Bronchial epithelial cell (primary cell): Measurements from ENCODE around the gene CHST13. TPM values are rescaled to one million over a fixed set of nuclear protein-coding genes. Genes with fewer than 3 reads are reported as not detected.

Experiments used
- DNase-seq: peaks from one replicate; pipeline ENCODE4 v3.0.0-alpha.2; 2010; ENCODE audit warnings: low read depth
- FAIRE-seq: peaks from 2 replicates; lab custom pipeline; 2011; peaks lifted over from hg19 to GRCh38; lab: Jason Lieb, UNC
- H3K27me3 ChIP-seq: 2 replicates; pipeline ENCODE4 v1.5.1; 2011; ENCODE audit warnings: low read length; ENCODE audit not compliant: control insufficient read depth, insufficient read depth
- H3K36me3 ChIP-seq: 2 replicates; pipeline ENCODE4 v1.5.1; 2011; ENCODE audit warnings: low read length; ENCODE audit not compliant: control insufficient read depth, insufficient read depth
- H3K4me3 ChIP-seq: 2 replicates; pipeline ENCODE4 v1.5.1; 2011; ENCODE audit warnings: mild to moderate bottlenecking, low read depth, low read length, control low read depth
- CTCF ChIP-seq: IDR thresholded peaks from 2 replicates; pipeline ENCODE4 v1.5.1; 2011; ENCODE audit warnings: mild to moderate bottlenecking, moderate library complexity, low read length, control low read depth, inconsistent platforms; ENCODE audit not compliant: insufficient read depth, severe bottlenecking
- total RNA-seq: library from RNA; depleted of rRNA; stranded (reverse); fragments of >200 nt; gene quantifications from 2 replicates; pipeline ENCODE4 v1.2.1, GENCODE V29; 2014

Gene CHST13
- total RNA-seq, 1 donor from 2014 or later, result not detected

- DNase-seq (no peak), FAIRE-seq (peak; percentile 89)
- Histone ChIP-seq H3K36me3 (no peaks in the 10 kb centered on the region), H3K27me3 (no peaks in the 10 kb centered on the region), H3K4me3 (no peak overlapping the region)
- no peak for TF ChIP-seq CTCF
Observed at GRCh38 chr3:126502656-126503055, 21.3 kb upstream of the CHST13 start.

GRCh38 chr3:126503701-126504100 is 20.3 kb upstream of the CHST13 start:
- no peaks in the 10 kb centered on the region for H3K36me3 ChIP-seq
- DNase-seq, result no peak
- no peak for TF ChIP-seq CTCF
- no peak for FAIRE-seq
- H3K4me3 ChIP-seq, result no peak overlapping the region
- no peaks in the 10 kb centered on the region for H3K27me3 ChIP-seq

- Histone ChIP-seq H3K36me3 (no peaks in the 10 kb centered on the region), H3K4me3 (no peak overlapping the region), H3K27me3 (no peaks in the 10 kb centered on the region)
- FAIRE-seq (no peak), DNase-seq (no peak)
- no peak for TF ChIP-seq CTCF
Observed at GRCh38 chr3:126507886-126508285, 16.1 kb upstream of the CHST13 start.

- FAIRE-seq (no peak), DNase-seq (peak; percentile 22)
- TF ChIP-seq CTCF, result no peak
Observed at GRCh38 chr3:126508564-126508964, 15.4 kb upstream of the CHST13 start.

GRCh38 chr3:126509597-126510307 is 14.2 kb upstream of the CHST13 start:
- Histone ChIP-seq H3K27me3 (no peaks in the 10 kb centered on the region), H3K4me3 (no peak overlapping the region), H3K36me3 (no peaks in the 10 kb centered on the region)
- DNase-seq (peak; percentile 10), FAIRE-seq (no peak)
- TF ChIP-seq CTCF, result no peak

More at GRCh38 chr3:126508564-126508964, 15.4 kb upstream of the CHST13 start:
- Histone ChIP-seq H3K4me3 (no peak overlapping the region), H3K36me3 (no peaks in the 10 kb centered on the region), H3K27me3 (no peaks in the 10 kb centered on the region)

GRCh38 chr3:126510308-126510910 is 13.5 kb upstream of the CHST13 start:
- H3K36me3 ChIP-seq, result no peaks in the 10 kb centered on the region
- no peak for FAIRE-seq
- H3K27me3 ChIP-seq, result no peaks in the 10 kb centered on the region
- H3K4me3 ChIP-seq, result no peak overlapping the region
- no peak for DNase-seq
- no peak for TF ChIP-seq CTCF
